IPS-15b (cell line): ENCODE measurements around the gene CRISPLD2.
"Not testable (repeated sequence)": the region's sequence is repeated elsewhere in the genome, so short reads cannot be mapped to it uniquely, and the experiment has no call there.

Experiments used
- H3K27me3 ChIP-seq: one replicate; pipeline ENCODE4 v1.6.1; 2013; ENCODE audit warnings: low read length; ENCODE audit not compliant: control insufficient read depth, insufficient read depth
- H3K36me3 ChIP-seq: one replicate; pipeline ENCODE4 v1.6.1; 2013; ENCODE audit warnings: low read length; ENCODE audit not compliant: control insufficient read depth, insufficient read depth
- H3K4me1 ChIP-seq: one replicate; pipeline ENCODE4 v1.6.1; 2013; ENCODE audit warnings: mild to moderate bottlenecking, low read length; ENCODE audit not compliant: control insufficient read depth, insufficient read depth
- H3K4me3 ChIP-seq: one replicate; pipeline ENCODE4 v1.5.1; 2013; ENCODE audit warnings: low read depth, low read length
- H3K9ac ChIP-seq: one replicate; pipeline ENCODE4 v1.6.1; 2013; ENCODE audit warnings: low read depth, mild to moderate bottlenecking, low read length
- H3K9me3 ChIP-seq: one replicate; pipeline ENCODE4 v1.6.1; 2013; ENCODE audit warnings: mild to moderate bottlenecking, low read length; ENCODE audit not compliant: control insufficient read depth, insufficient read depth

CRISPLD2 gene

DNA sequence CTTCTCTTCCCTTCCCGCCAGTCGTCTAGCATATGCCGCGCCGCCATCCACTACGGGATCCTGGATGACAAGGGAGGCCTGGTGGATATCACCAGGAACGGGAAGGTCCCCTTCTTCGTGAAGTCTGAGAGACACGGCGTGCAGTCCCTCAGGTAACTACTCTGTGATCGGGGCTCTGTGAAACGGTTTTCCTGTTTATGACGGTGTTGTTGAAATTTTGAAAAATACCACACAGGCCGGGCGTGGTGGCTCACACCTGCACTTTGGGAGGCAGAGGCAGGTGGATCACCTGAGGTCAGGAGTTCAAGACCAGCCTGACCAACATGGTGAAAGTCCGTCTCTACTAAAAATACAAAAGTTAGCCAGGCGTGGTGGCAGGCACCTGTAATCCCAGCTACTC lies 53.2 kb downstream of the CRISPLD2 start:
- H3K4me1 ChIP-seq, H3K36me3 ChIP-seq, H3K27me3 ChIP-seq, H3K4me3 ChIP-seq, H3K9ac ChIP-seq, H3K9me3 ChIP-seq: not testable (repeated sequence)

DNA sequence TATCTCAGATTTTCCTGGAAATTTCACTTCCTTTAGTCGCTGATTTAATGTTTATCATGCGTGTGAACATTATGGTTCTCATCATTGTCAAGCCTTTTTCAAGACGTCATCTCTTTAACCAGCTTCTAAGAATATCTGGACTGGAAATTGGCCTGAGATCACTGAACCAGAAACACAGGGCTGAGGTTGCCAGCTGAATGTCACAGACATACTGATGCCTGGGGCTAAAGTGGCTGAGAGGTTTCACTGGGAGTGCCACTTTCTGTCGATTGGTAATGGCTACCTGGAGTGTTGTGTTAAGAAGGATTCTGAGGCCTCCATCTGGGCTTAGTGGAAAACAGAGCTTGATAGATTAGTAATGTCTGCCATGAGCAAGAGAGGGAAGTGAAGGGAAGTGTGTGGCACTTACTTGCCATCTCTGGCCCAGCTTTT lies 54.2 kb downstream of the CRISPLD2 start:
- H3K4me1 ChIP-seq = no peaks in the 10 kb centered on the region
- no peaks in the 10 kb centered on the region for H3K9me3 ChIP-seq
- no peak overlapping the region for H3K4me3 ChIP-seq
- H3K27me3 ChIP-seq = no peaks in the 10 kb centered on the region
- no peaks in the 10 kb centered on the region for H3K36me3 ChIP-seq
- no peak overlapping the region for H3K9ac ChIP-seq

DNA sequence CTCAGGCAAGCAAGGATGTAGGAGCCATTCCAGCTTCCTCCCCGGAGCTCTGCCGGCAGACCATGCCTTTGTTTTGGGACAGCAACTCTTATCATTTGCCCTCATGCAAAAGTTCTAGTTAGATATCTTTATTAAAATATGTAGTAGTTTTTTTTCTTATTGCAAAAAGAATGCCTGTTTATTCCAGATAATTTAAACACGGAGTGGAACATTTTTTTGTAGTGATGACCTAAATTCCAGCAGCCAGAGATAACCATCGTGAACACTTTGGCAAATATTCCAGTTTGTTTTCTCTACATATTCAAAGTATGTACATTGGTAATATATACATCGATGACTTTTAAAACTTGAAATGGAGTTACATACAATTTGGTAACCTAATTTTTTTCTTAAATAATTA lies 54.8 kb downstream of the CRISPLD2 start:
- Histone ChIP-seq H3K9ac (no peak overlapping the region), H3K36me3 (no peaks in the 10 kb centered on the region), H3K4me1 (no peaks in the 10 kb centered on the region), H3K27me3 (no peaks in the 10 kb centered on the region), H3K4me3 (no peak overlapping the region), H3K9me3 (no peaks in the 10 kb centered on the region)

DNA sequence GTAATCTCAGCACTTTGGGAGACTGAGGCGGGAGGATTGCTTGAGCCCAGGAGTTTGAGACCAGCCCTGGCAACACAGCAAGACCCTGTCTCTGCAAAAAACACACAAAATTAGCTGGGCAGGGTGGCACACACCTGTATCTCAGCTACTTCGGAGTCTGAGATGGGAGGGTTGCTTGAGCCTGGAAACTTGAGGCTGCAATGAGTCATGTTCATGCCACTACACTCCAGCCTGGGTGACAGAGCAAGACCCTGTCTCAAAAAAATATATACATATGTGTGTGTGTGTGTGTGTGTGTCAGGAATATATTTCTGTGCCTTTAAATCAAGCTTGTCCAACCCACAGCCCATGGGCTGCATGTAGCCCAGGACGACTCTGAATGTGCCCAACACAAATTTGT lies 55.2 kb downstream of the CRISPLD2 start:
- Histone ChIP-seq H3K4me3 (no peak overlapping the region), H3K27me3 (no peaks in the 10 kb centered on the region), H3K36me3 (no peaks in the 10 kb centered on the region), H3K4me1 (no peaks in the 10 kb centered on the region), H3K9me3 (no peaks in the 10 kb centered on the region), H3K9ac (no peak overlapping the region)

DNA sequence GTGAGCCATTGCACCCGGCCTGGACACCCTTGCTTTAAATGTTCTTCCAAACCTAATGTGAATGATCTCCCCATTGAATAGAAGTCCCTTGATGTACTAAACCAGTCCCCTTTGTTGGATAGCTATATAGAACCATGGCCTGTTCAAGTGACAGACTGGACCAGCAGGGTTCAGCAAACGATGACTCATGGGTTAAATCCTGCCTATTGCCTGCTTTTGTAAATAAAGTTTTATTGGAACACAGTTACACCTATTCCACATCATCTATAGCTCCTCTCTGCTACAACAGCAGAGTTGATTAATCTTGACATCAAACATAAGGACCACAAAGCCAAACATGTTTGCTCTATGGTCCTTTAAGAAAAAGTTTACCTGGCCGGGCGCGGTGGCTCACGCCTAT lies 56.1 kb downstream of the CRISPLD2 start:
- Histone ChIP-seq H3K36me3 (no peaks in the 10 kb centered on the region), H3K4me1 (no peaks in the 10 kb centered on the region), H3K9me3 (no peaks in the 10 kb centered on the region), H3K9ac (no peak overlapping the region), H3K27me3 (no peaks in the 10 kb centered on the region), H3K4me3 (no peak overlapping the region)

DNA sequence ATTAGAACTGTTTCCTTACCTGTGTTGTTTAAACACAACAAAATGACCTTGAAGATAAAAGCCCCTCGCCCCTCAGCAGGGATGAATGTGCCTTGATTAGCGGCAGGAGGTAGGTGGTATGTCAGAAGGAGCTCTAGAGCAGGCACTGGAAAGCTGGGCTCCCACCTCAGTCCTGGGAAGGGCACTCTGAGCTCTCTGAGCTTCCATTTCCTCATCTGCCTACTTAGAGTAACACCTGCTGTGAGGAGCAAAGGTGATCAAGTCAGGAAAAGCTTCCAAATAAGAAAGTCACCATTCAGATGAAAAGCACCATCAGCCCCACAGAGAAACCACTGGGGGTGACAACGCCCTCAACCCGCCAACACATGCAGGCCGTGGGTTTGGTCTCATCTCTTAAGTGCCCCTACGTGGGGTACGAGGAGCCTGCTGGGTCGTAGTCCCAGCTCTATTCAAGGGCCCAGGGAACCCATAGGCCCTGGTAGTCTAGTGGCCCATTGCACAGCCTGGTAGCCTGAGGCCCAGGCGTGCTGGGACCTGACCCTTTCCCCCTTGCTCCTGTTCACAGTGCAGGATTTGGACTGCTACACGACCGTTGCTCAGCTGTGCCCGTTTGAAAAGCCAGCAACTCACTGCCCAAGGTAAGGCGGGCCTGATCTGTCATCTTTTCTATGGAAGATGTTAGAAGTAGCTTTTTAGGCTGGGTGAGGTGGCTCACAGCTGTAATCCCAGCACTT lies 57.3 kb downstream of the CRISPLD2 start:
- no peaks in the 10 kb centered on the region for H3K4me1 ChIP-seq
- H3K27me3 ChIP-seq = no peaks in the 10 kb centered on the region
- no peaks in the 10 kb centered on the region for H3K9me3 ChIP-seq
- no peak overlapping the region for H3K9ac ChIP-seq
- H3K4me3 ChIP-seq = no peak overlapping the region
- H3K36me3 ChIP-seq = no peaks in the 10 kb centered on the region

DNA sequence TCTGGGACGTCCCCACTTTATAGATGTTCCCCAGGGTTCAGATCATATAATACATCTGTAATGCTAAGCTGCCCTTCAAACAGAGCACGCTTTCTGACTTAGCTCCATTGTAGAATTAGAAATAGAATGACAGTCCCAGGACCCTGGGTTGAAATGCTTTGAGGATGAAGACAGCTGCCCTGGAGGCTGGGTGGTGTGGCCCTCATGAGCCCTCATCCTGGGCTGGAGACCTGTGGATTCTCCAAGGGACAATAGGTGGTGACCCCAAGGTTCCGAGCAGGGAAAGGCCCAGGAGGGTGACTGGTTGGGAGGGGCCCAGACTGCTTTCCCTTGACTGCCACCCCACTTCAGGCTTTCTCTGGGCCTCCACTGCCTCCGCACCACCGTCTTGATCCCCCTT lies 59.0 kb downstream of the CRISPLD2 start:
- Histone ChIP-seq H3K9me3 (no peaks in the 10 kb centered on the region), H3K9ac (no peak overlapping the region), H3K4me3 (no peak overlapping the region), H3K36me3 (no peaks in the 10 kb centered on the region), H3K27me3 (no peaks in the 10 kb centered on the region), H3K4me1 (no peaks in the 10 kb centered on the region)

DNA sequence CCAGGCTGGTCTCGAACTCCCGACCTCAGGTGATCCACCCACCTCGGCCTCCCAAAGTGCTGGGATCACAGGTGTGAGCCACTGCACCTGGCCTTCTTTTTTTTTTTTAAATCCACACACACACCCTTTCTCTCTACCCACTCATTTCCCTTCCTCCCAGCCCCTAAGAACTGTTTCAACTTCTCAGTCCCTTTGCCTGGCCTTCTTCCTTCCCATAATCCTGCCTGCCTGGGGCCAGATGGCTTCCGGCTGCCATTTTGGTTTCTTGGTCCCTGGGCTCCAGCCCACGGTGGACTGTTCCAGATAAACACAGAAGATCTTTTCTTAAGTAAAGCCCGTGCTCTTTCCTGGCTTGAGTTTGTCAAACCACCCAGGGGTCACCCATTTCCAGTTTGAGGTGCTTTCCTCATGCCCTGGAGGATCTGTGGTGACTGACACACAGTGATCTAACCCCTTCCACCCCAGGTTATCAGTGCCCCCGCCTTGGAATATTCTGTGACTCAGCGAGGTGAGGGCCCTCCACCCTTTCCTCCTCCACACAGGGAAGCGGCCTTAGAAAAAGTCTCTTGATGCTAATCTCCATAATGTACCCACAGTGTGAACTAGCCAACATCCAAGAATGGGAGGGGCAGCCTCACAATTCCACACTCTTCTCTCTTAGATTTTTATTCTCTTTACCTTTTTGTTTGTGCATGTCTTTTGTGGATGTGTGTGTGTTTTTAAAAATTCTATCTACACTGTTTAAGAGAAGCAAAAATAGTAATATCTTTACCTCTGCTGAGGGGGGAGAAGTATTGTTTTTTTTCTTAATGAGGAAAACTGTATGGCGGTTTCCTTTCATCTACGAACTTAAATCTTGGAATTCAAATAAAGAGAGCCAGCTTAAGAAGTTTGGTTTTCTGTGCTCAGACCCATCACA lies 60.0 kb downstream of the CRISPLD2 start:
- Histone ChIP-seq H3K4me1 (no peaks in the 10 kb centered on the region), H3K9ac (no peak overlapping the region), H3K36me3 (no peaks in the 10 kb centered on the region), H3K9me3 (no peaks in the 10 kb centered on the region), H3K4me3 (no peak overlapping the region), H3K27me3 (no peaks in the 10 kb centered on the region)

DNA sequence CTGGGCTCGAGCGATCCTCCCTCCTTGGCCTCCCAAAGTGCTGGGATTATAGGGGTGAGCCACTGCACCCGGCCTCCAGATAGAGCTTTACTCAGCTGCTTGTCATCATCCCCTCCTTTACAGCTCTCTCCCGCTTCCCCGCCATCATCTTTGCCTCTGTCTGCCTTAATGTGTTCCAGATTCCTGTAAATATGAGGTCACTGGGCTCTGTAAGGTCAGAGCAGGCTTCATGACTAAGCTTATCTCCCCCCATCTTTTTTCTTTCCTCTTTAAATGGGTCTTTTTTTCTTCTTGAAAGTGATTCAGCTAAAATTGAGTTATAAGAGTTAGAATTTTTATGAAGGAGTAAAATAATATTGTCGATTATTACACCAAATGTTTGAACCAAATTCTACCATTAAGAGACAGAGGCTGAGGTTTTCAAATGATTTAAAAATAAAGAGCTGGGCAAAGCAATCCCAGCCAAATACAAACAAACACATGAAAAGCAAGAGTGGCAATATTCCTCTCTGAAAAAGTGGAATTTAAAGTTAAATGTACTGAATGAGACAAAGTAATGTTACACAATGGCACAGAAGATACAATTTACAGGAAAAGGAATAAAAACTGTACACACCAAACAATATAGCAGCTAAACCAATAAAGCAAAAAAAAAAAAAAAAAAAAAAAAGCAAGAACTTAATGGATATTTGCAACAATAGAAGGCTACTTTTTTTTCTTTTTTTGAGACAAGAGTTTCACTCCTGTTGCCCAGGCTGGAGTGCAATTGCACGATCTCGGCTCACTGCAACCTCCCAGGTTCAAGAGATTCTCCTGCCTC lies 62.1 kb downstream of the CRISPLD2 start:
- peaks cover 7% of the 10 kb centered on the region for H3K4me1 ChIP-seq
- no peak overlapping the region for H3K9ac ChIP-seq
- no peaks in the 10 kb centered on the region for H3K27me3 ChIP-seq
- H3K4me3 ChIP-seq = no peak overlapping the region
- no peaks in the 10 kb centered on the region for H3K9me3 ChIP-seq
- H3K36me3 ChIP-seq = no peaks in the 10 kb centered on the region

DNA sequence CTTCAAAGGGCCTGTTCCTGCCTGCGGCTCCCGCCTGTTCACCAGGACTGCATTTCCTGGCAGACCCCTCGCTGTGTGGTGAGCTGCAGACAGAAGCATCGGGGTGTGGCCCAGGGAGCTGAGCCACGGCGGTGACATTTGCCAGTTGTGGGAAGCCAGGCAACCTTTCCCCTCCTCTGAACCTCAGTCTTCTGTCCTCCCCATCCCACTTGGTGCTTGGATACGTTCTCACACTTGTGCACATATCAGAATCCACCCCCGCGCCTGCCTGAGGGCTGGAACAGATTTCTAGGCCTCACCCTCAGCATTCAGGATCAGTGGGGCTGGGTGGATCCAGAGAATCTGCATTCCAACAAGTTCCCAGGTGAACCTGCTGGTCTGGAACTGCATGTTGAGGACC lies 63.5 kb downstream of the CRISPLD2 start:
- H3K9me3 ChIP-seq = no peaks in the 10 kb centered on the region
- no peaks in the 10 kb centered on the region for H3K27me3 ChIP-seq
- H3K4me3 ChIP-seq = no peak overlapping the region
- H3K9ac ChIP-seq = no peak overlapping the region
- peaks cover 7% of the 10 kb centered on the region for H3K4me1 ChIP-seq
- no peaks in the 10 kb centered on the region for H3K36me3 ChIP-seq

DNA sequence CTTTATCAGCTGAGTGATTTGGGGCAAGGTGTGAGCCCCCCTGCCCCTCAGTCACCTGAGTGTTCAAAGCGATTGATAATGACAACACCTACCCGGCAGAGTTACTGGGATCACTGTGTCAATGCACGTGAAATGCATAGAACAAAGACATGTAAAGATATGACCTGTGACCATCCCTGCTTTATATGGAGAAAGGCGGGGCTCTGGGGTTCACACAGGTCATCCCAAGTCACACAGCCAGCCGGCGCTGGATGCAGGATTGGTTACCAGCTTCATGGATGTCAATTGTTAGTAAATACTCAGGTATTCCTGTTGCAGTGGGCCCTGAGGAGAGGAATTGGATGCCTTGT lies 64.4 kb downstream of the CRISPLD2 start:
- Histone ChIP-seq H3K4me3 (no peak overlapping the region), H3K9ac (no peak overlapping the region), H3K36me3 (no peaks in the 10 kb centered on the region), H3K9me3 (no peaks in the 10 kb centered on the region), H3K27me3 (no peaks in the 10 kb centered on the region), H3K4me1 (peaks cover 7% of the 10 kb centered on the region)
